NCI-H446 treated with DMSO at 0.1 percent for 48 hours (cell line): ENCODE measurements around the gene RAB40C.

Source experiments
- DNase-seq: peaks from one replicate; lab custom pipeline; 2025; lab: John Stamatoyannopoulos, UW

RAB40C gene

GRCh38 chr16:575354-576196 is 14.3 kb upstream of the RAB40C start:
- no peak for DNase-seq

GRCh38 chr16:576197-576822 is 13.6 kb upstream of the RAB40C start:
- no peak for DNase-seq

GRCh38 chr16:576823-577201 is 13.1 kb upstream of the RAB40C start:
- no peak for DNase-seq

GRCh38 chr16:577796-578195 is 12.1 kb upstream of the RAB40C start:
- no peak for DNase-seq

- no peak for DNase-seq
These were observed 11.5 kb upstream of the RAB40C start for GRCh38 chr16:578232-578869.

- no peak for DNase-seq
These were observed 10.9 kb upstream of the RAB40C start for GRCh38 chr16:578870-579405.

GRCh38 chr16:580141-580945 is 9.5 kb upstream of the RAB40C start:
- DNase-seq, result no peak

- DNase-seq, result no peak
These were observed 8.8 kb upstream of the RAB40C start for GRCh38 chr16:580946-581498.

GRCh38 chr16:582218-582613 is 7.7 kb upstream of the RAB40C start:
- no peak for DNase-seq

- no peak for DNase-seq
These were observed 7.1 kb upstream of the RAB40C start for GRCh38 chr16:582614-583331.

- DNase-seq, result no peak
These were observed 6.4 kb upstream of the RAB40C start for GRCh38 chr16:583470-583814.

- no peak for DNase-seq
These were observed 5.9 kb upstream of the RAB40C start for GRCh38 chr16:583815-584591.

GRCh38 chr16:585351-585750 is 4.5 kb upstream of the RAB40C start:
- no peak for DNase-seq

- no peak for DNase-seq
These were observed 3.7 kb upstream of the RAB40C start for GRCh38 chr16:586047-586644.

GRCh38 chr16:586645-587590 is 2.9 kb upstream of the RAB40C start:
- DNase-seq, result no peak

- DNase-seq, result no peak
These were observed 1.3 kb upstream of the RAB40C start for GRCh38 chr16:588639-588888.

GRCh38 chr16:588889-589657 is 793 bp upstream of the RAB40C start:
- DNase-seq, result peak; percentile 86

- no peak for DNase-seq
These were observed 435 bp downstream of the RAB40C start for GRCh38 chr16:590188-590814.
